HEK293T (cell line): ENCODE measurements around the gene RPTOR.

Experiments
- CTCF ChIA-PET: fragments of 350-600 bp; formaldehyde crosslinking; extraction: SDS; loops from one replicate; lab custom pipeline; 2021; ENCODE audit warnings: antibody characterized with exemption, inconsistent platforms; lab: Yijun Ruan, JAX
- POLR2A ChIA-PET: fragments of 350-600 bp; formaldehyde crosslinking; extraction: SDS; loops from one replicate; lab custom pipeline; 2020; ENCODE audit warnings: antibody characterized with exemption, inconsistent platforms; lab: Yijun Ruan, JAX
- DNase-seq: peaks from one replicate; pipeline ENCODE4 v3.0.0; 2012; ENCODE audit warnings: mixed read lengths; ENCODE audit errors: extremely low spot score
- ARNT ChIP-seq: fragments of 450-650 bp; IDR thresholded peaks from 2 replicates; pipeline ENCODE4 v1.6.1; 2017; ENCODE audit warnings: mild to moderate bottlenecking
- BHLHE40 ChIP-seq: fragments of 450-650 bp; IDR thresholded peaks from 2 replicates; pipeline ENCODE4 v1.6.1; 2016; ENCODE audit warnings: mild to moderate bottlenecking, moderate library complexity, borderline replicate concordance
- CTBP1 ChIP-seq: fragments of 450-650 bp; IDR thresholded peaks from 2 replicates; pipeline ENCODE4 v1.6.1; 2016; ENCODE audit warnings: borderline replicate concordance
- ELF4 ChIP-seq: fragments of 450-650 bp; IDR thresholded peaks from 2 replicates; pipeline ENCODE4 v1.6.1; 2017; ENCODE audit warnings: antibody characterized with exemption
- FOXA1 ChIP-seq: fragments of 450-650 bp; IDR thresholded peaks from 2 replicates; pipeline ENCODE4 v1.6.1; 2016; ENCODE audit warnings: mild to moderate bottlenecking
- FOXK2 ChIP-seq: fragments of 450-650 bp; IDR thresholded peaks from 2 replicates; pipeline ENCODE4 v1.6.1; 2016; ENCODE audit warnings: mild to moderate bottlenecking
- FOXM1 ChIP-seq: fragments of 450-650 bp; IDR thresholded peaks from 2 replicates; pipeline ENCODE4 v1.6.1; 2017; ENCODE audit warnings: mild to moderate bottlenecking, borderline replicate concordance
- HDGF ChIP-seq: fragments of 450-650 bp; IDR thresholded peaks from 2 replicates; pipeline ENCODE4 v1.6.1; 2017; ENCODE audit warnings: antibody characterized with exemption, borderline replicate concordance
- L3MBTL2 ChIP-seq: fragments of 450-650 bp; conservative IDR thresholded peaks from 2 replicates; pipeline ENCODE4 v1.6.1; 2016; ENCODE audit warnings: mild to moderate bottlenecking
- LEF1 ChIP-seq: fragments of 450-650 bp; IDR thresholded peaks from 2 replicates; pipeline ENCODE4 v1.6.1; 2017; ENCODE audit warnings: mild to moderate bottlenecking, borderline replicate concordance
- NFRKB ChIP-seq: fragments of 450-650 bp; IDR thresholded peaks from 2 replicates; pipeline ENCODE4 v1.6.1; 2016; ENCODE audit warnings: mild to moderate bottlenecking, moderate library complexity
- SP1 ChIP-seq: fragments of 450-650 bp; IDR thresholded peaks from 2 replicates; pipeline ENCODE4 v1.6.1; 2017
- SUZ12 ChIP-seq: fragments of 450-650 bp; IDR thresholded peaks from 2 replicates; pipeline ENCODE4 v1.6.1; 2016; ENCODE audit warnings: mild to moderate bottlenecking
- TARDBP ChIP-seq: fragments of 450-650 bp; IDR thresholded peaks from 2 replicates; pipeline ENCODE4 v1.6.1; 2016
- ZNF384 ChIP-seq: fragments of 450-650 bp; IDR thresholded peaks from 2 replicates; pipeline ENCODE4 v1.6.1; 2016
- TF ChIP-seq, protein P1 (sequence below): fragments of 450-650 bp; IDR thresholded peaks from 2 replicates; pipeline ENCODE4 v1.6.1; 2016

The RPTOR gene

DNA sequence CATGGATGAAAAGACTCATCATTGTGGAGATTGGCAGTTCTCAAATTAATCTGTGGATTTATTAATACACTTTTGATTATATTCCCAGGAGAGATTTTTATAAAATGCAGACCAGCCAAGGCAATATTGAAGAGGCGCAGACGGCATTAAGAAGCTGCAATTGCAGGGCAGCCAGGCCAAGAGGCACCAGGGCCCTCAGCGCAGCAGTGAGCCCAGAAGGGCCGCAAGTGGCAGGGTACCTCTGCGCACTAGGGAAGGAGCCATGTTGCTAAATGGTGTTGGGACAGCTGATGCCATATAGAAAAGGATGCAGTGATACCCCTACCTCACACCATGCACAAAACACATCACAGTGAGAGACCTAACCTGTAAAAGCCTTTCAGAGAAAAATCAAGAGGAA, 410.4 kb downstream of the RPTOR start:
- ChIA-PET CTCF (no interaction called here), POLR2A (no interaction called here)
- TF ChIP-seq LEF1 (no peak), FOXA1 (no peak), BHLHE40 (no peak), NFRKB (no peak), SUZ12 (no peak), ARNT (no peak), TARDBP (no peak)
- DNase-seq = no peak

GRCh38 chr17:80955671-80956280, 411.1 kb downstream of the RPTOR start:
- CTCF ChIA-PET = interaction anchor here (1.0 kb wide), 1 partner anchor 43 kb away, joined by 3 read pairs; no protein-coding TSS in a partner anchor
- POLR2A ChIA-PET = no interaction called here
- no peak for DNase-seq
- TF ChIP-seq TARDBP = no peak
- TF ChIP-seq SP1 = no peak
- TF ChIP-seq CTBP1 = no peak
- no peak for TF ChIP-seq FOXA1
- no peak for TF ChIP-seq ELF4
- no peak for TF ChIP-seq NFRKB
- TF ChIP-seq ARNT = no peak
- TF ChIP-seq L3MBTL2 = no peak
- no peak for TF ChIP-seq LEF1
- no peak for TF ChIP-seq ZNF384
- TF ChIP-seq, protein P1, sequence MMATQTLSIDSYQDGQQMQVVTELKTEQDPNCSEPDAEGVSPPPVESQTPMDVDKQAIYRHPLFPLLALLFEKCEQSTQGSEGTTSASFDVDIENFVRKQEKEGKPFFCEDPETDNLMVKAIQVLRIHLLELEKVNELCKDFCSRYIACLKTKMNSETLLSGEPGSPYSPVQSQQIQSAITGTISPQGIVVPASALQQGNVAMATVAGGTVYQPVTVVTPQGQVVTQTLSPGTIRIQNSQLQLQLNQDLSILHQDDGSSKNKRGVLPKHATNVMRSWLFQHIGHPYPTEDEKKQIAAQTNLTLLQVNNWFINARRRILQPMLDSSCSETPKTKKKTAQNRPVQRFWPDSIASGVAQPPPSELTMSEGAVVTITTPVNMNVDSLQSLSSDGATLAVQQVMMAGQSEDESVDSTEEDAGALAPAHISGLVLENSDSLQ = no peak

- no peak for DNase-seq
- TF ChIP-seq, protein P1 = no peak
- TF ChIP-seq TARDBP (no peak), ZNF384 (no peak), FOXK2 (no peak), ARNT (no peak), BHLHE40 (no peak), L3MBTL2 (no peak), FOXM1 (no peak), LEF1 (no peak), FOXA1 (no peak), ELF4 (no peak), CTBP1 (no peak), HDGF (no peak)
- ChIA-PET CTCF (interaction anchor here (1.0 kb wide), 1 partner anchor 44 kb away, joined by 3 read pairs; no protein-coding TSS in a partner anchor), POLR2A (interaction anchor here (1.0 kb wide), 1 partner anchor 502 kb away, joined by 3 read pairs; no protein-coding TSS in a partner anchor)
These were observed 411.9 kb downstream of the RPTOR start for GRCh38 chr17:80956321-80957190.

DNA sequence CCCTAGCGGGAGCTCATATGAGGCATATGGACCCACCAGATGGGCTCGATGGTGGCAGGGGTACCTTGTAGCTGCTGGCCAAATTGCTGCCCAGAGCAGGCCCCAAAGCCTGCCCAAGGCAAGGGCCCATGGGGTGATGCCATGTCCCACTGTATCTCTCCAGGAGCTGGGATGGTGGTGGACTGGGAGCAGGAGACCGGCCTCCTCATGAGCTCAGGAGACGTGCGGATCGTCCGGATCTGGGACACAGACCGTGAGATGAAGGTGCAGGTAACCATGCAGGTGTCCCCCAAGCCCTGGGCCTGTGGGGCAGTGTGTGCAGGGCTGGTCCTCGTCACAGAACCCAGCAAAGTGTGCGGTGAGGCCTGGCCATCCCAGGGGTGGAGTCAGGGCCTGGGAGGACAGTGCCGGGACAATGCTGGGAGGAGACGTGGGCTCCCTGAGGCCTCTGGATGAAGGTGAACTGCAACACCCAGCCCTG, 412.9 kb downstream of the RPTOR start:
- POLR2A ChIA-PET = interaction anchor here (0.6 to 1.0 kb wide), 2 partner anchors 27 to 503 kb away, joined by 3 read pairs; no protein-coding TSS in a partner anchor
- no peak for TF ChIP-seq SP1
- no peak for TF ChIP-seq TARDBP
- no peak for TF ChIP-seq HDGF
- no peak for TF ChIP-seq ZNF384
- no peak for TF ChIP-seq ELF4
- TF ChIP-seq L3MBTL2 = no peak
- no peak for TF ChIP-seq CTBP1
- TF ChIP-seq LEF1 = no peak
- TF ChIP-seq, protein P1 = no peak
- no peak for TF ChIP-seq BHLHE40
- no peak for TF ChIP-seq SUZ12
- no peak for TF ChIP-seq FOXA1
- TF ChIP-seq NFRKB = no peak
- CTCF ChIA-PET = no interaction called here
- DNase-seq = no peak

GRCh38 chr17:80959330-80960036, 414.8 kb downstream of the RPTOR start:
- no peak for DNase-seq
- CTCF ChIA-PET = interaction anchor here (0.6 to 0.9 kb wide), 2 partner anchors 16 to 22 kb away, joined by 3 read pairs; no protein-coding TSS in a partner anchor
- POLR2A ChIA-PET = no interaction called here

More at GRCh38 chr17:80959330-80960036, 414.8 kb downstream of the RPTOR start:
- TF ChIP-seq ELF4 (no peak), CTBP1 (no peak), NFRKB (no peak), SUZ12 (no peak), ARNT (no peak), FOXM1 (no peak), LEF1 (no peak), HDGF (no peak), L3MBTL2 (no peak), SP1 (no peak), ZNF384 (no peak), BHLHE40 (no peak), FOXK2 (no peak), FOXA1 (no peak)
- TF ChIP-seq, protein P1 = no peak
